K562 (cell line): Measurements from ENCODE around the gene STT3B. TPM values are rescaled to one million over a fixed set of nuclear protein-coding genes. Genes with fewer than 3 reads are reported as not detected.

Source experiments
- BACH1 ChIP-seq: fragments of 200-800 bp; sonication (Bioruptor generic); IDR thresholded peaks from 2 replicates; pipeline ENCODE4 v1.6.1; 2016; ENCODE audit warnings: missing genetic modification characterization, missing compliant biosample characterization
- CREB1 ChIP-seq, 2 experiments: sonication (generic) in 1 of 2; formaldehyde crosslinking in 1 of 2; IDR thresholded peaks; 2 replicates each; pipeline versions ENCODE4 v1.6.1 to v1.8.0; 2012 to 2022; ENCODE audit warnings: inconsistent platforms in 1 of 2, mild to moderate bottlenecking in 1 of 2, missing genetic modification reagents in 1 of 2, moderate library complexity in 1 of 2
- E2F1 ChIP-seq: sonication (generic); formaldehyde crosslinking; IDR thresholded peaks from 2 replicates; pipeline ENCODE4 v1.8.1; 2023; ENCODE audit warnings: mild to moderate bottlenecking, missing genetic modification reagents, moderate library complexity
- FOXK2 ChIP-seq, 2 experiments: fragments of 450-650 bp; IDR thresholded peaks in 1 of 2; conservative IDR thresholded peaks in 1 of 2; 2 replicates each; pipeline ENCODE4 v1.6.1; 2016; ENCODE audit warnings: low read depth in 2 of 2, mild to moderate bottlenecking in 1 of 2
- GABPB2 ChIP-seq: fragments of 250-450 bp; sonication (Bioruptor Pico); conservative IDR thresholded peaks from 2 replicates; pipeline ENCODE4 v1.5.1; 2021; ENCODE audit warnings: mild to moderate bottlenecking
- HCFC1 ChIP-seq: IDR thresholded peaks from 2 replicates; pipeline ENCODE4 v1.6.1; 2012; ENCODE audit warnings: low read depth, low read length, improper control_type of control experiment
- HLTF ChIP-seq: fragments of 450-650 bp; IDR thresholded peaks from 2 replicates; pipeline ENCODE4 v1.6.1; 2016
- HNRNPLL ChIP-seq: fragments of 200-400 bp; formaldehyde crosslinking; IDR thresholded peaks from 2 replicates; pipeline ENCODE4 v1.6.1; 2017; ENCODE audit warnings: low read length, low read depth, mild to moderate bottlenecking; ENCODE audit not compliant: poor library complexity, severe bottlenecking
- JUNB ChIP-seq: fragments of 450-650 bp; formaldehyde crosslinking; conservative IDR thresholded peaks from 2 replicates; pipeline ENCODE4 v1.4.0; 2020; ENCODE audit warnings: mild to moderate bottlenecking
- MAFG ChIP-seq: fragments of 450-650 bp; conservative IDR thresholded peaks from 2 replicates; pipeline ENCODE4 v1.6.1; 2016; ENCODE audit warnings: missing genetic modification characterization, missing compliant biosample characterization
- MAZ ChIP-seq, 2 experiments: fragments of 450-650 bp in 1 of 2; sonication (generic) in 1 of 2; formaldehyde crosslinking; IDR thresholded peaks in 1 of 2; conservative IDR thresholded peaks in 1 of 2; 2 replicates each; pipeline versions ENCODE4 v1.4.0 to v1.5.0; 2020; ENCODE audit warnings: mild to moderate bottlenecking in 1 of 2, missing genetic modification reagents in 1 of 2
- MTA1 ChIP-seq: fragments of 450-650 bp; IDR thresholded peaks from 2 replicates; pipeline ENCODE4 v1.6.1; 2017; ENCODE audit warnings: borderline replicate concordance
- NFXL1 ChIP-seq: fragments of 450-650 bp; formaldehyde crosslinking; IDR thresholded peaks from 2 replicates; pipeline ENCODE4 v1.4.0; 2021; ENCODE audit warnings: mild to moderate bottlenecking
- SAFB2 ChIP-seq: fragments of 200-400 bp; formaldehyde crosslinking; IDR thresholded peaks from 2 replicates; pipeline ENCODE4 v1.6.1; 2018; ENCODE audit warnings: borderline replicate concordance, low read length, low read depth, moderate library complexity; ENCODE audit not compliant: severe bottlenecking
- SETDB1 ChIP-seq: IDR thresholded peaks from one replicate; pipeline ENCODE4 v1.6.1; 2012; ENCODE audit warnings: low read length, control low read depth, inconsistent platforms
- SMAD3 ChIP-seq: fragments of 450-650 bp; formaldehyde crosslinking; conservative IDR thresholded peaks from 2 replicates; pipeline ENCODE4 v1.4.0; 2020; ENCODE audit warnings: mild to moderate bottlenecking
- SMARCB1 ChIP-seq: IDR thresholded peaks from 2 replicates; pipeline ENCODE4 v1.6.1; 2011; ENCODE audit warnings: improper control_type of control experiment, low read depth; ENCODE audit not compliant: insufficient read length
- SRSF3 ChIP-seq: fragments of 200-400 bp; formaldehyde crosslinking; IDR thresholded peaks from 2 replicates; pipeline ENCODE4 v1.6.1; 2016; ENCODE audit warnings: mild to moderate bottlenecking, low read length, moderate library complexity; ENCODE audit not compliant: insufficient read depth
- TSHZ1 ChIP-seq: fragments of 250-450 bp; sonication (Bioruptor Pico); IDR thresholded peaks from 2 replicates; pipeline ENCODE4 v1.4.0; 2020; ENCODE audit warnings: mild to moderate bottlenecking, moderate library complexity
- ZEB2 ChIP-seq: fragments of 450-650 bp; IDR thresholded peaks from 2 replicates; pipeline ENCODE4 v1.6.1; 2016
- ZKSCAN3 ChIP-seq: fragments of 250-450 bp; sonication (Bioruptor Pico); IDR thresholded peaks from 2 replicates; pipeline ENCODE4 v1.4.0; 2020
- ZNF175 ChIP-seq: fragments of 200-800 bp; sonication (Bioruptor generic); IDR thresholded peaks from 2 replicates; pipeline ENCODE4 v1.6.1; 2016; ENCODE audit warnings: low read depth, mild to moderate bottlenecking, missing genetic modification characterization, missing compliant biosample characterization
- ZNF23 ChIP-seq: fragments of 250-450 bp; sonication (Bioruptor Pico); IDR thresholded peaks from 2 replicates; pipeline ENCODE4 v1.4.0; 2020; ENCODE audit warnings: mild to moderate bottlenecking
- ZNF316 ChIP-seq: fragments of 450-650 bp; IDR thresholded peaks from 2 replicates; pipeline ENCODE4 v1.6.1; 2016
- ZNF347 ChIP-seq: fragments of 450-650 bp; formaldehyde crosslinking; IDR thresholded peaks from 2 replicates; pipeline ENCODE4 v1.4.0; 2020; ENCODE audit warnings: low read depth, mild to moderate bottlenecking, moderate library complexity
- ZNF445 ChIP-seq: fragments of 250-450 bp; sonication (Bioruptor Pico); IDR thresholded peaks from 2 replicates; pipeline ENCODE4 v1.4.0; 2020; ENCODE audit warnings: low read depth, mild to moderate bottlenecking, moderate library complexity
- ZNF75A ChIP-seq: fragments of 450-650 bp; formaldehyde crosslinking; IDR thresholded peaks from 2 replicates; pipeline ENCODE4 v1.4.0; 2020; ENCODE audit warnings: mild to moderate bottlenecking
- polyA plus RNA-seq, 8 experiments: library from polyadenylated mRNA; depleted of rRNA in 4 of 8; stranded (reverse) in 5 of 8; unstranded in 3 of 8; fragments of >200 nt; fragmentation: Nextera tagmentation in 2 of 8; fragmentation: Illumina TruSeq in 1 of 8; extraction: Ambion mirVana in 2 of 8; extraction: Trizol in 1 of 8; gene quantifications; 2 replicates each; pipeline versions ENCODE4 v1.2.1 to v1.2.3, GENCODE V29; 2011 to 2014; ENCODE audit warnings: inconsistent platforms in 1 of 8, missing spikeins in 1 of 8
- total RNA-seq, 7 experiments: library from RNA; depleted of rRNA in 6 of 7; stranded (reverse); fragments of >200 nt in 6 of 7; fragmentation: Illumina TruSeq in 2 of 7; extraction: Trizol in 2 of 7; gene quantifications; 2 replicates each; pipeline versions ENCODE4 v1.2.1 to v1.2.3, GENCODE V29; 2011 to 2021; ENCODE audit warnings: low replicate concordance in 1 of 7

Gene STT3B
- total and polyA plus RNA-seq, 9 of the 15 experiments (the other 6 are each of a cell fraction or from before 2014, with no cell fraction given) = 22.4 to 147 (median 100) TPM

- TF ChIP-seq E2F1 (no peak), ZNF75A (CRISPR knock-in tag) (no peak), ZNF445 (no peak), MAZ (CRISPR knock-in tag; conservative IDR thresholded peaks at IDR 0.05 in 1 of 2, IDR thresholded peaks at IDR 0.05 in 1 of 2) (peak; percentile 85 to 91), SETDB1 (no peak), ZNF23 (CRISPR knock-in tag) (no peak), SAFB2 (no peak), HNRNPLL (peak; percentile 76), CREB1 (IDR thresholded peaks at IDR 0.05) (no peak; the same call in 1 of the 2 replicates), CREB1 (CRISPR knock-in tag; IDR thresholded peaks at IDR 0.05) (no peak), ZEB2 (no peak), ZNF316 (peak; percentile 8; the same call in 1 of the 2 replicates), MTA1 (no peak), FOXK2 (conservative IDR thresholded peaks at IDR 0.05 in 1 of 2, IDR thresholded peaks at IDR 0.05 in 1 of 2; ENCODE audit: low read depth in 2 of 2) (no peak), MAFG (tag) (no peak), ZKSCAN3 (CRISPR knock-in tag) (no peak), NFXL1 (CRISPR knock-in tag) (no peak), ZNF347 (CRISPR knock-in tag) (no peak), HCFC1 (peak; percentile 3; the same call in 1 of the 2 replicates), TSHZ1 (no peak), ZNF175 (CRISPR knock-in tag) (no peak), HLTF (peak; percentile 69; the same call in 1 of the 2 replicates), SMARCB1 (no peak), GABPB2 (CRISPR knock-in tag) (no peak), JUNB (no peak), SRSF3 (no peak), SMAD3 (0 out of 2 replicates have a peak, but pooled peaks have one; percentile 41), BACH1 (tag) (no peak)
Observed at GRCh38 chr3:31532587-31533168, at the start of gene STT3B (continued).
